Mesendoderm (in vitro differentiated cells): ENCODE measurements around the gene GATA1. TPM values are rescaled to one million over a fixed set of nuclear protein-coding genes. Genes with fewer than 3 reads are reported as not detected.

Experiments used
- DNase-seq: peaks from one replicate; pipeline ENCODE4 v3.0.0; 2013
- H2AK5ac ChIP-seq: 2 replicates; pipeline ENCODE4 v1.6.1; 2013; ENCODE audit warnings: low read length, inconsistent platforms
- H2BK120ac ChIP-seq: 2 replicates; pipeline ENCODE4 v1.6.1; 2013; ENCODE audit warnings: low read depth, mild to moderate bottlenecking, low read length, moderate library complexity, mixed read lengths
- H2BK15ac ChIP-seq: replicated peaks from 2 replicates; pipeline ENCODE4 v1.6.1; 2013; ENCODE audit warnings: low read depth, mild to moderate bottlenecking, moderate library complexity
- H2BK5ac ChIP-seq: 2 replicates; pipeline ENCODE4 v1.6.1; 2013; ENCODE audit warnings: low read length, inconsistent platforms
- H3K18ac ChIP-seq: 2 replicates; pipeline ENCODE4 v1.6.1; 2013; ENCODE audit warnings: mild to moderate bottlenecking, low read length, mixed read lengths
- H3K23ac ChIP-seq: one replicate; pipeline ENCODE4 v1.6.1; 2013; ENCODE audit warnings: low read length
- H3K27ac ChIP-seq: 2 replicates; pipeline ENCODE4 v1.5.1; 2013; ENCODE audit warnings: low read depth, mild to moderate bottlenecking, inconsistent platforms, low read length, moderate library complexity
- H3K27me3 ChIP-seq: 2 replicates; pipeline ENCODE4 v1.6.1; 2013; ENCODE audit warnings: low read length, control low read depth, mild to moderate bottlenecking, inconsistent platforms; ENCODE audit not compliant: insufficient read depth, poor library complexity
- H3K36me3 ChIP-seq: 2 replicates; pipeline ENCODE4 v1.6.1; 2013; ENCODE audit warnings: low read length, inconsistent platforms; ENCODE audit not compliant: control insufficient read depth, insufficient read depth
- H3K4ac ChIP-seq: one replicate; pipeline ENCODE4 v1.6.1; 2013; ENCODE audit warnings: low read depth, mild to moderate bottlenecking, low read length, moderate library complexity
- H3K4me1 ChIP-seq: 2 replicates; pipeline ENCODE4 v1.6.1; 2013; ENCODE audit warnings: low read depth, low read length, inconsistent platforms; ENCODE audit not compliant: control insufficient read depth
- H3K4me2 ChIP-seq: 2 replicates; pipeline ENCODE4 v1.6.1; 2013; ENCODE audit warnings: low read length
- H3K4me3 ChIP-seq: 2 replicates; pipeline ENCODE4 v1.5.1; 2013; ENCODE audit warnings: mild to moderate bottlenecking, low read length
- H3K56ac ChIP-seq: one replicate; pipeline ENCODE4 v1.6.1; 2013; ENCODE audit warnings: low read length
- H3K79me1 ChIP-seq: 2 replicates; pipeline ENCODE4 v1.6.1; 2013; ENCODE audit warnings: low read length, inconsistent platforms
- H3K79me2 ChIP-seq: 2 replicates; pipeline ENCODE4 v1.6.1; 2013; ENCODE audit warnings: mild to moderate bottlenecking, low read length; ENCODE audit not compliant: control insufficient read depth, insufficient read depth
- H3K9ac ChIP-seq: 2 replicates; pipeline ENCODE4 v1.6.1; 2013; ENCODE audit warnings: low read length, inconsistent platforms
- H4K5ac ChIP-seq: one replicate; pipeline ENCODE4 v1.6.1; 2013; ENCODE audit warnings: low read length
- H4K8ac ChIP-seq: one replicate; pipeline ENCODE4 v1.6.1; 2013; ENCODE audit warnings: low read depth, mild to moderate bottlenecking, control low read depth, low read length, moderate library complexity
- WGBS: extraction: QIAGEN DNeasy Blood & Tissue Kit; methylation state at CpG from one replicate; pipeline ENCODE4 v1.1.7; 2013; ENCODE audit warnings: low lambda C conversion rate, missing lambda C conversion rate; ENCODE audit not compliant: insufficient coverage; ENCODE audit errors: extremely low coverage; 5-methylcytosine and 5-hydroxymethylcytosine counted together
- polyA plus RNA-seq, 2 experiments: library from polyadenylated mRNA; stranded (reverse); fragments of 200-250 nt; gene quantifications; one replicate each; pipeline ENCODE4 v1.2.3, GENCODE V29; 2013

GATA1 gene
- polyA plus RNA-seq (2013, experiment 1 of 2): not detected
- not detected for polyA plus RNA-seq (2013, experiment 2 of 2)

DNA sequence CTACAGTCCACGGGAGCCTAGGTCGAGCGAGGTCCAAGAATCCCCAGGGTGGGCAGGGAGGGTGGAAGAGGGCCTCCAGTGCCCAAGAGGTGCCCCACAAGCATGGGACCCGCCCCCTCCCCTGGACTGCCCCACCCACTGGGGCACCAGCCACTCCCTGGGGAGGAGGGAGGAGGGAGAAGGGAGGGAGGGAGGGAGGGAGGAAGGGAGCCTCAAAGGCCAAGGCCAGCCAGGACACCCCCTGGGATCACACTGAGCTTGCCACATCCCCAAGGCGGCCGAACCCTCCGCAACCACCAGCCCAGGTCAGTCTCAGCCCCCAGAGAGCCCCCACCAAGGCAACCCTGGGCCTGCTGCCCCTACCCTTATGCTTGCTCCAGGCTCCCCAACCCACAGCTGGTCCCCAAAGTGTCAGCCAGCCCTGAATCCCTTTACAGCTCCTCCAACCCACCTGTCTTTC, at the start of gene GATA1:
Gene GATA1, plus strand, starts transcription at position 250 of the 460 bp plus-strand sequence. CDS start 4,520 bp downstream, outside the sequence.
- no peak for DNase-seq
- no peak within 1 kb of the TSS for H3K4ac ChIP-seq

DNA sequence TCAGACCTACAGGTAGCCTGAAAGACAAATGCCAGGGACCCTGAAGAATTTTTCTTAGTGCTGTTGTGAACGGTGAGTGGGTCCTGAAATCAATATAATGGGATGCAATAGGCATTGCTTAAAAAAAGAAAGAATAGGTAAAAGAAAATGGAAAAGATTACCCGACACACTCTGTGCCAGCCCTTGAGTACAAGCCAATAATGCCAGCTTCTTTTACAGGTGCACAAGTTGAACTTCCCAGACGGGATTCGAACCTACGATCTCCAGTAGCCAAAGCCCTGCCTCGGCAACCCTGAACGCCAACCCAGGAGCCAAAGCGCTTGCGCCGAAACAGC, 49.5 kb upstream of the GATA1 start:
- H4K5ac ChIP-seq: no peak overlapping the region
- H3K27me3 ChIP-seq: no peaks in the 10 kb centered on the region
- no peak overlapping the region for H3K9ac ChIP-seq
- H3K4me1 ChIP-seq: no peaks in the 10 kb centered on the region
- H3K4me2 ChIP-seq: no peak overlapping the region
- H3K56ac ChIP-seq: no peak overlapping the region
- no peak overlapping the region for H3K4me3 ChIP-seq
- H3K18ac ChIP-seq: no peak overlapping the region
- H3K23ac ChIP-seq: no peak overlapping the region
- no peaks in the 10 kb centered on the region for H3K79me1 ChIP-seq
- H2BK120ac ChIP-seq: no peak overlapping the region
- H3K79me2 ChIP-seq: no peaks in the 10 kb centered on the region
- H2BK15ac ChIP-seq: no peak overlapping the region
- no peaks in the 10 kb centered on the region for H3K36me3 ChIP-seq
- no CpG with 5 or more reads among the region's 10 CpGs for WGBS
- H3K4ac ChIP-seq: no peak overlapping the region
- no peak overlapping the region for H2BK5ac ChIP-seq
- no peak overlapping the region for H4K8ac ChIP-seq
- DNase-seq: no peak
- H2AK5ac ChIP-seq: no peak overlapping the region
- H3K27ac ChIP-seq: no peak overlapping the region

More for the DNA sequence above, at the start of gene GATA1:
- no peaks in the 10 kb centered on the region for H3K27me3 ChIP-seq
- H3K27ac ChIP-seq: no peak within 1 kb of the TSS
- H2BK120ac ChIP-seq: no peak within 1 kb of the TSS
- no peak within 1 kb of the TSS for H2BK15ac ChIP-seq
- no peak within 1 kb of the TSS for H3K4me3 ChIP-seq
- no CpG with 5 or more reads among the region's 7 CpGs for WGBS
- no peak within 1 kb of the TSS for H2BK5ac ChIP-seq
- no peak within 1 kb of the TSS for H3K18ac ChIP-seq
- H3K56ac ChIP-seq: no peak within 1 kb of the TSS
- no peak within 1 kb of the TSS for H3K9ac ChIP-seq
- no peak within 1 kb of the TSS for H2AK5ac ChIP-seq
- H3K79me2 ChIP-seq: no peaks in the 10 kb centered on the region
- no peaks in the 10 kb centered on the region for H3K4me1 ChIP-seq
- no peaks in the 10 kb centered on the region for H3K36me3 ChIP-seq
- H3K79me1 ChIP-seq: no peaks in the 10 kb centered on the region
- no peak within 1 kb of the TSS for H4K8ac ChIP-seq
- H4K5ac ChIP-seq: no peak within 1 kb of the TSS
- no peak within 1 kb of the TSS for H3K23ac ChIP-seq
- no peak within 1 kb of the TSS for H3K4me2 ChIP-seq

DNA sequence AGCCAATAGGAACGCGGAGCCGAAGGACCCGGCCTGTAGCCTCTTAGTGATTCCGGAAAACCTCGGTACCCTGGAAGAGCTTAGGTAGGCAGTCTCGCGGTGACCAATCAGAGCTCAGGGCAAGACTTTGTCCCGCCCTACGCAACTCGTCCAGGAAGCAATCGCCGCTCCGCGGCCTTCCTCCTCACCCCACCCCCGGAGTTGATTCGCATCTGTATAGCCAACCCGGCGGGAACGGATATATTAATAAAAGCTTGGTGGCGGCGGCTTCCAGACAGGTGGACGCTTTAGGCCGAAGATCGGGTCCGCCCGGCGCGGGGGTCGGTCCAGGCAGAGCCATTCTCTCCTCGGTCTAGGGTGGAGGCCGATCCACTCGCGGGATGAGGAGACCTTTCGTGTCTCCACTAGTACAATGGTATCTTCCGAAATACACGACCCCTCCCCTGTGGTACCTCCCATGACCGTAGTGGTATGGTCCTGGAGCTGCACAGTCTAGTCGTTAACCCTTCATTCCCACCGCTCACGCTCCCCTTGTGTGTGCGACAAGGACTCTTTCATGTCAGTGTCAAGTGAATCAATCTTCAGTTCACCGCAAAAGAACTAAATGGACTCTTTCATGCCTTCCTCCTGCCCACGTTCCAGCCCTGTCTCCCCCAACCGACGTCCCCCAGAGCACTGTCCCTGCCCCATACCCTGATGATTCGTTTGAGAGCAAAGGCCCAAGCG, 49.0 kb upstream of the GATA1 start:
- H3K79me1 ChIP-seq: no peaks in the 10 kb centered on the region
- no CpG with 5 or more reads among the region's 48 CpGs for whole genome bisulfite sequencing
- H3K27ac ChIP-seq: peak overlapping the region; percentile 37
- peak overlapping the region; percentile 70 for H3K4me2 ChIP-seq
- H2BK5ac ChIP-seq: no peak overlapping the region
- H3K27me3 ChIP-seq: no peaks in the 10 kb centered on the region
- H3K56ac ChIP-seq: peak overlapping the region; percentile 92
- peak overlapping the region; percentile 25 for H3K4me3 ChIP-seq
- peak overlapping the region; percentile 81 for H3K9ac ChIP-seq
- H3K23ac ChIP-seq: no peak overlapping the region
- no peak overlapping the region for H2AK5ac ChIP-seq
- no peak overlapping the region for H2BK120ac ChIP-seq
- no peaks in the 10 kb centered on the region for H3K36me3 ChIP-seq
- no peak overlapping the region for H4K5ac ChIP-seq
- H3K18ac ChIP-seq: peak overlapping the region; percentile 78
- H3K79me2 ChIP-seq: no peaks in the 10 kb centered on the region
- peak; percentile 99 for DNase-seq
- H2BK15ac ChIP-seq: no peak overlapping the region
- H3K4me1 ChIP-seq: no peaks in the 10 kb centered on the region
- peak overlapping the region; percentile 99 for H4K8ac ChIP-seq
- H3K4ac ChIP-seq: no peak overlapping the region

- no peak for DNase-seq
- Histone ChIP-seq H3K4me3 (no peak overlapping the region), H3K27me3 (no peaks in the 10 kb centered on the region), H3K4me2 (peak overlapping the region; percentile 70), H2BK120ac (no peak overlapping the region), H3K56ac (peak overlapping the region; percentile 92), H3K4ac (no peak overlapping the region), H3K79me1 (no peaks in the 10 kb centered on the region), H3K9ac (peak overlapping the region; percentile 81), H2BK5ac (no peak overlapping the region), H3K27ac (no peak overlapping the region), H3K4me1 (no peaks in the 10 kb centered on the region), H4K8ac (no peak overlapping the region), H4K5ac (peak overlapping the region; percentile 33), H3K79me2 (no peaks in the 10 kb centered on the region), H3K36me3 (no peaks in the 10 kb centered on the region), H3K23ac (no peak overlapping the region), H2BK15ac (no peak overlapping the region), H3K18ac (no peak overlapping the region), H2AK5ac (no peak overlapping the region)
- no CpG with 5 or more reads among the region's 7 CpGs for WGBS
Measured at GRCh38 chrX:48737940-48738339, 48.5 kb upstream of the GATA1 start.

DNA sequence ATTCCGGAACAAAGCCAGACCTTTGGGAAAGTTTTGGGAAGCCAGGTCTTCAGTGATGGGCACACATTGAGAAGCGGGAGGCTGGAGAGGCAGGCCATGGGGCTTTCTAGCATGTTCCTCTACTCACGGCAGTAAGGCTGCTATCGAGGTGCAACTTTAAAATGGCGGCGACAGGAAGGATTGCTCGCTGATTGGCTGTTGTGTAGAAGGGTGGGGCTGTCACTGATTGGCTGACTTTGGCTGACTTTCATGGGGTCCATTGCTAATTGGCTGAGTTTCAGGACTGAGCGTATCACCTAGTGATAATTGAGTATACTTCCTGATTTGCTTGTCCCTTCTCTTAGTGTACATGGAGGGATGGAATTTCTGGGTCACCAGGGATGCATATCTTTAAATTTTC, 44.6 kb upstream of the GATA1 start:
- Histone ChIP-seq H3K79me2 (no peaks in the 10 kb centered on the region), H3K56ac (no peak overlapping the region), H3K4ac (no peak overlapping the region), H3K27ac (no peak overlapping the region), H3K4me3 (no peak overlapping the region), H2BK5ac (no peak overlapping the region), H2BK15ac (no peak overlapping the region), H3K4me2 (no peak overlapping the region), H3K27me3 (no peaks in the 10 kb centered on the region), H3K23ac (no peak overlapping the region), H3K9ac (no peak overlapping the region), H2BK120ac (no peak overlapping the region), H3K36me3 (no peaks in the 10 kb centered on the region), H4K5ac (no peak overlapping the region), H3K4me1 (no peaks in the 10 kb centered on the region), H2AK5ac (no peak overlapping the region), H3K79me1 (no peaks in the 10 kb centered on the region), H3K18ac (no peak overlapping the region), H4K8ac (no peak overlapping the region)
- DNase-seq: no peak
- no CpG with 5 or more reads among the region's 8 CpGs for WGBS

GRCh38 chrX:48745222-48745621, 41.2 kb upstream of the GATA1 start:
- no peak overlapping the region for H4K8ac ChIP-seq
- H3K23ac ChIP-seq: no peak overlapping the region
- H2BK15ac ChIP-seq: no peak overlapping the region
- H2BK5ac ChIP-seq: no peak overlapping the region
- no peaks in the 10 kb centered on the region for H3K79me1 ChIP-seq
- H3K9ac ChIP-seq: no peak overlapping the region
- WGBS: no CpG with 5 or more reads among the region's 4 CpGs
- H3K79me2 ChIP-seq: no peaks in the 10 kb centered on the region
- DNase-seq: no peak
- no peak overlapping the region for H3K4ac ChIP-seq
- H2AK5ac ChIP-seq: no peak overlapping the region
- H4K5ac ChIP-seq: no peak overlapping the region
- no peaks in the 10 kb centered on the region for H3K36me3 ChIP-seq
- H3K56ac ChIP-seq: no peak overlapping the region
- H3K27ac ChIP-seq: no peak overlapping the region
- no peak overlapping the region for H3K4me3 ChIP-seq
- H3K4me1 ChIP-seq: no peaks in the 10 kb centered on the region
- no peak overlapping the region for H3K18ac ChIP-seq
- H2BK120ac ChIP-seq: no peak overlapping the region
- no peaks in the 10 kb centered on the region for H3K27me3 ChIP-seq
- H3K4me2 ChIP-seq: no peak overlapping the region
